Smooth muscle cell (in vitro differentiated cells): ENCODE results near the gene PROB1. TPM values are rescaled to one million over a fixed set of nuclear protein-coding genes. Genes with fewer than 3 reads are reported as not detected.

Source experiments
- DNase-seq: peaks from one replicate; lab custom pipeline; 2025; ENCODE audit not compliant: unreplicated experiment; lab: John Stamatoyannopoulos, UW
- H2AFZ ChIP-seq: fragments of 200-600 bp; sonication (generic); 2 replicates; pipeline ENCODE4 v1.6.0; 2016; ENCODE audit warnings: antibody characterized with exemption, low read depth, mild to moderate bottlenecking
- H3F3A ChIP-seq: fragments of 200-600 bp; sonication (generic); 2 replicates; pipeline ENCODE4 v1.6.0; 2017; ENCODE audit warnings: antibody characterized with exemption, low read depth
- H3K27ac ChIP-seq: fragments of 200-600 bp; sonication (generic); 2 replicates; pipeline ENCODE4 v1.5.1; 2016; ENCODE audit warnings: low read depth, mild to moderate bottlenecking
- H3K27me3 ChIP-seq: fragments of 200-600 bp; sonication (generic); 2 replicates; pipeline ENCODE4 v1.6.1; 2016; ENCODE audit warnings: low read depth, mild to moderate bottlenecking
- H3K36me3 ChIP-seq: fragments of 200-600 bp; sonication (generic); 2 replicates; pipeline ENCODE4 v1.5.1; 2016; ENCODE audit warnings: low read depth
- H3K4me1 ChIP-seq: fragments of 200-600 bp; sonication (generic); 2 replicates; pipeline ENCODE4 v1.5.1; 2016; ENCODE audit warnings: low read depth
- H3K4me2 ChIP-seq: fragments of 200-600 bp; sonication (generic); 2 replicates; pipeline ENCODE4 v1.6.0; 2016; ENCODE audit warnings: mild to moderate bottlenecking
- H3K4me3 ChIP-seq: fragments of 200-600 bp; sonication (generic); 2 replicates; pipeline ENCODE4 v1.5.1; 2016; ENCODE audit warnings: mild to moderate bottlenecking
- H3K79me2 ChIP-seq: fragments of 200-600 bp; sonication (generic); 2 replicates; pipeline ENCODE4 v1.6.0; 2016; ENCODE audit warnings: low read depth, mild to moderate bottlenecking
- H3K9ac ChIP-seq: fragments of 200-600 bp; sonication (generic); 2 replicates; pipeline ENCODE4 v1.6.0; 2016; ENCODE audit warnings: low read depth
- H3K9me3 ChIP-seq: fragments of 200-600 bp; sonication (generic); replicated peaks from 2 replicates; pipeline ENCODE4 v1.5.1; 2016; ENCODE audit warnings: low read depth
- H4K20me1 ChIP-seq: fragments of 200-600 bp; sonication (generic); 2 replicates; pipeline ENCODE4 v1.6.0; 2016; ENCODE audit warnings: low read depth
- CTCF ChIP-seq: fragments of 200-600 bp; sonication (generic); IDR thresholded peaks from 2 replicates; pipeline ENCODE4 v1.5.1; 2017; ENCODE audit warnings: borderline replicate concordance, mild to moderate bottlenecking, antibody characterized with exemption; ENCODE audit not compliant: insufficient read depth, poor library complexity, severe bottlenecking
- WGBS: methylation state at CpG from one replicate; pipeline ENCODE4 v1.1.7; 2016; ENCODE audit warnings: low lambda C conversion rate; 5-methylcytosine and 5-hydroxymethylcytosine counted together
- polyA plus RNA-seq: library from polyadenylated mRNA; unstranded; fragments of >200 nt; fragmentation: Nextera tagmentation; extraction: Ambion mirVana; gene quantifications from 2 replicates; pipeline ENCODE4 v1.2.1, GENCODE V29; 2016
- total RNA-seq: library from RNA; depleted of rRNA; stranded (reverse); fragments of >200 nt; gene quantifications from 2 replicates; pipeline ENCODE4 v1.2.3, GENCODE V29; 2014

The PROB1 gene
- total and polyA plus RNA-seq, 2 experiments from 2014 or later, result 0.90 to 3.8 TPM

- TF ChIP-seq CTCF, result no peak
- Histone ChIP-seq H4K20me1 (peaks cover 84% of the 10 kb centered on the region), H3K4me3 (no peak overlapping the region), H3K4me1 (no peaks in the 10 kb centered on the region), H3K36me3 (peaks cover 20% of the 10 kb centered on the region), H2AFZ (no peak overlapping the region), H3K9me3 (no peaks in the 10 kb centered on the region), H3K79me2 (peaks cover 47% of the 10 kb centered on the region), H3K27ac (peak overlapping the region; percentile 13), H3K9ac (no peak overlapping the region), H3K4me2 (no peak overlapping the region), H3K27me3 (no peaks in the 10 kb centered on the region), H3F3A (no peaks in the 10 kb centered on the region)
- WGBS, result 61% methylated on average over 2 of the region's 2 CpGs
- no peak for DNase-seq
These were observed 30.4 kb downstream of the PROB1 start for GRCh38 chr5:139364466-139364865.

- no peak overlapping the region for H2AFZ ChIP-seq
- no peak overlapping the region for H3K9ac ChIP-seq
- no peaks in the 10 kb centered on the region for H3K27me3 ChIP-seq
- no peak overlapping the region for H3K4me2 ChIP-seq
- peaks cover 89% of the 10 kb centered on the region for H4K20me1 ChIP-seq
- H3K79me2 ChIP-seq, result peaks cover 52% of the 10 kb centered on the region
- H3K36me3 ChIP-seq, result peaks cover 20% of the 10 kb centered on the region
- H3F3A ChIP-seq, result no peaks in the 10 kb centered on the region
- H3K4me1 ChIP-seq, result no peaks in the 10 kb centered on the region
- no peak for DNase-seq
- WGBS, result 78% methylated on average over 2 of the region's 2 CpGs
- no peak for TF ChIP-seq CTCF
- peak overlapping the region; percentile 13 for H3K27ac ChIP-seq
- no peak overlapping the region for H3K4me3 ChIP-seq
- no peaks in the 10 kb centered on the region for H3K9me3 ChIP-seq
These were observed 31.0 kb downstream of the PROB1 start for GRCh38 chr5:139363937-139364336.

GRCh38 chr5:139361835-139362429, 33.0 kb downstream of the PROB1 start:
- Histone ChIP-seq H3K27ac (peak overlapping the region; percentile 54), H2AFZ (no peak overlapping the region)
- 76% methylated on average over 6 of the region's 6 CpGs for WGBS

More at GRCh38 chr5:139361835-139362429, 33.0 kb downstream of the PROB1 start:
- Histone ChIP-seq H3K4me3 (no peak overlapping the region), H3K4me2 (no peak overlapping the region), H3F3A (no peaks in the 10 kb centered on the region), H3K9me3 (no peaks in the 10 kb centered on the region), H3K4me1 (no peaks in the 10 kb centered on the region), H4K20me1 (peaks cover 98% of the 10 kb centered on the region), H3K36me3 (peaks cover 19% of the 10 kb centered on the region), H3K79me2 (peaks cover 70% of the 10 kb centered on the region), H3K27me3 (no peaks in the 10 kb centered on the region), H3K9ac (no peak overlapping the region)
- no peak for TF ChIP-seq CTCF
- no peak for DNase-seq
